ENCODE data around the gene PRR5.
A peak's percentile ranks its signal among the peaks of the same experiment; 100 is the strongest.

DNA sequence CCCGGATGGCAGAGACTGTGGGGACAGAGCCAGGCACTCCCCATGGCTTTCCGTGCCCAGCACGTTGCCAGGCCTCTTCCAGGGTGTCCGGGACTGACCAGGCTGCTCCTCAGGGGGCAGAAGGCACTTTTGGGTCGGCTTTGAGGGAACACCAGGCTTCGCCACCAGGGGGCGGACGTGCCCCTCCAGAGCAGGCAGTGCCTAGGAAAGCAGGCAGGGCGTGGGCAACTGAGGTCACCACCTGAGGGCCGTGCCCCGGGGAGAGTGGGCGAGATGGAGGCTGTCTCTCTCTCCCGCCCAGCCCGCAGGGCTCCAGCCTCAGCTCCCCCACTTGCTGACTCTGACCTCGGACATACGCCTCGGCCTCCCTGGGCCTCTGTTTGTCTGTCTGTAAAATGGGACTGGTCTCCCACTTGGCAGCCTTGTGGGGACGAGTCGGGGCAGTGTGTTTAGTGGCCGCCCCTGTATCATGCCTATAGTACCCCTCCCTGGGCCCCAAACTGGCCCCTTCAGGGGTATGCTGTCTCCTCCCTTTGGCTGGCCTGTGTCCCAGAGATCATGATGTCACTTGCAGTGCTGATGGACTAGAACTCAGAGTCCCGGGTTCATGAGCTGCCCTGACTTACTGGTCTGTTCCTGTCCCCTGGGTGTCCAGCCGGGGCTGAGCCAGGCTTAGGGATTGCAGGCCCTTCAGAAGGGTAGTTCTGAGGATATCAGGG lies 4.4 kb upstream of the PRR5 start:
- TF ChIP-seq CTCF (conservative IDR thresholded peaks at IDR 0.05; ENCODE audit: low read length) (peak; percentile 85), EZH2phosphoT487 (IDR thresholded peaks at IDR 0.05; ENCODE audit: borderline replicate concordance, low read depth, low read length) (no peak)
